GM18519 (cell line): ENCODE data around the gene EIF3J.

Experiments used
- ATAC-seq: cut with Tn5 transposase; IDR thresholded peaks from one replicate; pipeline ENCODE4 v1.9.1; 2021; ENCODE audit warnings: mild to moderate bottlenecking, moderate library complexity; ENCODE audit not compliant: unreplicated experiment, low FRiP score

EIF3J gene

GRCh38 chr15:44591326-44591725, 54.4 kb downstream of the EIF3J start:
- no peak for ATAC-seq

- no peak for ATAC-seq
These were observed 56.2 kb downstream of the EIF3J start for GRCh38 chr15:44593042-44593736.

- ATAC-seq = no peak
These were observed 58.3 kb downstream of the EIF3J start for GRCh38 chr15:44595246-44595645.

- no peak for ATAC-seq
These were observed 58.9 kb downstream of the EIF3J start for GRCh38 chr15:44595656-44596510.

- ATAC-seq = no peak
These were observed 59.6 kb downstream of the EIF3J start for GRCh38 chr15:44596511-44597010.

GRCh38 chr15:44598066-44598465, 61.1 kb downstream of the EIF3J start:
- no peak for ATAC-seq

GRCh38 chr15:44598892-44599291, 61.9 kb downstream of the EIF3J start:
- ATAC-seq = no peak

GRCh38 chr15:44603126-44603525, 66.2 kb downstream of the EIF3J start:
- ATAC-seq = no peak

- ATAC-seq = no peak
These were observed 69.8 kb downstream of the EIF3J start for GRCh38 chr15:44606740-44607139.
